Measurements from ENCODE around the gene SIGLECL1.

The SIGLECL1 gene

GRCh38 chr19:51297406-51297805 is 46.5 kb downstream of the SIGLECL1 start:
- DNase-seq, result no peak

DNA sequence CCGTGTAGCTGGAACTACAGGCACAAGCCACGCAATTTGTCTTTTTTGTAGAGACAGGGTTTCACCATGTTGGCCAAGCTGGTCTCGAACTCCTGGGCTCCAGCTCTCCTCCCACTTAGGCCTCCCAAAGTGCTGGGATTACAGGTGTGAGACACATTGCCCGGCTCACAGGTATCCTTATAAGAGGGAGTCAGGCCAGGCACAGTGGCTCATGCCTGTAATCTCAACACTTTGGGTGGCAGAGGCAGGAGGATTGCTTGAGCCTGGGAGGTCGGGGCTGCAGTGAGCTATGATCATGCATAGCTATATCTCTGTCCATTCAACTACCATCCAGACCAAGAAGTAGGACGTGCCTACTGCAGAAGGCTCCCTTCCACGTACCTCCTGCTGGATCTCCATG is 50.4 kb downstream of the SIGLECL1 start:
- no peak for DNase-seq

DNA sequence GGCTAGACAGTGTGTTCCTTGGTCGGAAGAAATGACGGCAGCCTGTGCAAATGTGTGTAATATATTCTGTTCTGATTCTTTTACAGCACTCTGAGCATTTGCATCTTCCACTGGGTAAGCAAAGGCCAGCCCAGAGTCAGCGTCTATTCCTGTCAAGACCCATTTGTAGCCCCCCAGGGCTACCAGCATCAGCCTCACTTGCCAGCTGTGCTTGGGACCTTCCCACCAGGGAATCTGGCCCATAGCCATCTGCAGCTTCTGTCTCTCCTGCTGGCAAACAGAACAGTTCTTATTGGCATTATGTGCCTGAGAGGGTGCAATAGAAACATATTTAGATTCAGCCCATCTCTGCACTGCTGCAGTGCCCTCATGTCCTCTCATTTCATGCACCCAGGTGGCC is 54.6 kb downstream of the SIGLECL1 start:
- no peak for DNase-seq

DNA sequence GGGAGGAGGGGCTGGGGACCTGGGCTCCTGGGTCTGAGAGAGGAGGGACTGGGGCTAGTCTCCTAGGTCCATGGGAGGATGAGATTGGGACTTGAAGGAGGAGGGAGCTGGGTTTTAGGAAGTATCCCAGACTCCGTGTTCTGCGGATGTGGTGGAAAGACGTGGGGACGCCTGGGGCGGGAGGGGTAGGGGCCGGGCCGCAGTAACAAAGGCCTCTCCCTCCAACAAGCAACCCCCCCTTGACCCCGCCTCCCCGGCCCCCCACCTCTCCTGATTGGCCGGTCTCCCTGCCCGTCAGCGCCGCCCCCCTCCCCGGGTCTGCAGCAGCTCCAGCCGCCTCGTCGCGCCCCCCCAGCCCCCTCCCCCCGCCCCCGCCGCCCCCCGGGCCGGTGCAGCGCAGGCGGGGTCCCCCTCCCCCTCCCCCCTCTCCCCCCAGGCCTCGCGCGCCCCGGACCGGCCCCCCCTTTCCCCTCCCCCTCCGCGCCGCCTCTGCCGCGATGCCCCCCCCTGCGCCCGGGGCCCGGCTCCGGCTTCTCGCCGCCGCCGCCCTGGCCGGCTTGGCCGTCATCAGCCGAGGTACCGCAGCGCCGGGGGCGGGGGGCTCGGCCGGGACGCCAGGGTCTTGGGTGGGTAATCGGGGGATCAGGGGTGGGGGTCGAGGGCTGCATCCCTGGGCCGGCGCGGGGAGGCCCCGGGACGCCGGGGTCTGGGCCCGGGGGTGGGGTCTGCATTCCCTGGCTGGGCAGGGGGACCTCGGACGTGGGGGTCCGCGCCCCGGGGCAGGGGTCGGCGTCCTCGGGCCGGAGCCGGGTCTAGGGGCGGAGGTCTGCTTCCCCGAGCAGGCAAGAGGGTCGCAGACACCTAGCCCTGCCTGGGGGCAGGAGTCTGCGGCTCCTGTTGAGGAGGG is 60.7 kb downstream of the SIGLECL1 start, which contains the start of gene IGLON5:
TSS of gene IGLON5 (plus strand) at position 294 of the 907 bp plus-strand sequence. CDS start at position 498, 204 bp downstream.
- DNase-seq, result no peak

DNA sequence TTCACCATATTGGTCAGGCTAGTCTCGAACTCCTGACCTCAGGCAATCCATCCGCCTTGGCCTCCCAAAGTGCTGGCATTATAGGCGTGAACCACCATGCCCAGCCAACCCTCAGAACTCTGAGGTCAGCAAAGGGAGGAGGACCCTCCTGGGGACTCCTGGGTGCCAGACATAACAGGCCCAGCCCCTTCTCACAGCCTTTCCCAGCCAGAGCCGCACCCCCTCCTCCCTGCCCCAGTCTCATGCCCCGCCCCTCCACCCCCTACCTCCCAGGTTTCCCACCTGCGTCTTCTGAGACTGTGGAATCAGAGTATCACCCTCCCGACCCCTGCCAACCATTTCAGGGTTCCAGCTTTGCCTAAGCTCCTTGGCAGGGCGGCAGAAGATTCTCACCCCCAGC is 65.8 kb downstream of the SIGLECL1 start:
- no peak for DNase-seq

DNA sequence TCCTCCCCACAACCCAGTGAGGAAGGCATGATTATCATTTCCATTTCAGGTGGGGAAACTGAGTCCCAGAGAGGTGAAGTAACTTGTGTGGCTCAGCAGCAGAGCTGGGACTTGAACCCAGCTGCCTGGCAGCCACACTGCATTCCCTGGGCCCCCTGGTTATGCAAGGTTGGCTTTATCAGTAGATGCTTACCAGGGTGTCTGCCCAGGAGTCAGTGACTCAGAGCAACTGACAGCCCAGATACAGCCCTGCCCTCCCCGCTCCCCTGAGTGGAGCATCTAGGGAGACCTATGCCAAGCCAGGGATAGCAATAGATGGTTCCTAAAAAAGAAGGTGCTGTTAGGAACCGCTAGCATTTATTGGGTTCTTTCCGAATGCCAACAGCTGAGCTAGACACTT is 66.5 kb downstream of the SIGLECL1 start:
- no peak for DNase-seq

DNA sequence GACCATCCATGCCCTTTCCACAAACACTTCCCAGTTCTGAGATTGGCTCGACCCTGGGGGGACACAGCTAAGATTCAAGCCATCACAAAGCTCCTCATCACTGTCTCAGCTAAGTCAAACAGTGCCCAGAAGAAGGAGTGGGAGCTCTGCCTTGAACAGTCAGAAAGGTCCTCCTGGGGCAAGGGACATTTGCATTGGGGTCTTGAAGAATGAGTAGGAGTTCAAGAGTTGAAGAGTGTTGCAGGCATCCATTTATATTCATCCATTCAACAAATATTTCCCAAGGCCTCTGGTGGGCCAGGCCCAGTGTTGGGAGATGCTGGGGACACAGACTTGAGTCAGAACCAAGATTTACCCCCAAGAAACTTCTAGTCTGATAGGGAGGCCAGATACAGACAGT is 67.1 kb downstream of the SIGLECL1 start:
- DNase-seq, result no peak
